GM23248 (cell line): ENCODE results near the gene IL21R. TPM values are rescaled to one million over a fixed set of nuclear protein-coding genes. Genes with fewer than 3 reads are reported as not detected.
A peak's percentile ranks its signal among the peaks of the same experiment; 100 is the strongest.

Experiments
- DNase-seq: peaks from one replicate; pipeline ENCODE4 v3.0.0-alpha.2; 2015
- H2AFZ ChIP-seq: fragments of 200-600 bp; sonication (generic); 2 replicates; pipeline ENCODE4 v1.6.1; 2016; ENCODE audit warnings: antibody characterized with exemption
- H3F3A ChIP-seq: fragments of 200-600 bp; sonication (generic); 2 replicates; pipeline ENCODE4 v1.6.1; 2016; ENCODE audit warnings: mild to moderate bottlenecking, antibody characterized with exemption, mixed run types; ENCODE audit not compliant: insufficient read depth
- H3K27ac ChIP-seq: fragments of 200-600 bp; sonication (generic); 2 replicates; pipeline ENCODE4 v1.5.1; 2016; ENCODE audit warnings: mild to moderate bottlenecking
- H3K27me3 ChIP-seq: fragments of 200-600 bp; sonication (generic); replicated peaks from 2 replicates; pipeline ENCODE4 v1.6.1; 2016; ENCODE audit warnings: mild to moderate bottlenecking; ENCODE audit not compliant: insufficient read depth
- H3K36me3 ChIP-seq: fragments of 200-600 bp; sonication (generic); 2 replicates; pipeline ENCODE4 v1.6.1; 2016; ENCODE audit warnings: low read depth, mild to moderate bottlenecking
- H3K4me1 ChIP-seq: fragments of 200-600 bp; sonication (generic); 2 replicates; pipeline ENCODE4 v1.6.1; 2016; ENCODE audit warnings: mild to moderate bottlenecking; ENCODE audit not compliant: insufficient read depth
- H3K4me2 ChIP-seq: fragments of 200-600 bp; sonication (generic); one replicate; pipeline ENCODE4 v1.6.1; 2016; ENCODE audit warnings: mild to moderate bottlenecking; ENCODE audit not compliant: unreplicated experiment
- H3K4me3 ChIP-seq: fragments of 200-600 bp; sonication (generic); 2 replicates; pipeline ENCODE4 v1.5.1; 2016; ENCODE audit warnings: mild to moderate bottlenecking
- H3K79me2 ChIP-seq: fragments of 200-600 bp; sonication (generic); 2 replicates; pipeline ENCODE4 v1.6.1; 2016; ENCODE audit warnings: mild to moderate bottlenecking; ENCODE audit not compliant: insufficient read depth
- H3K9ac ChIP-seq: fragments of 200-600 bp; sonication (generic); 2 replicates; pipeline ENCODE4 v1.6.1; 2016; ENCODE audit warnings: mild to moderate bottlenecking
- H3K9me2 ChIP-seq: fragments of 200-600 bp; sonication (generic); 2 replicates; pipeline ENCODE4 v1.6.1; 2016; ENCODE audit warnings: mixed run types, mild to moderate bottlenecking, moderate library complexity; ENCODE audit not compliant: insufficient read depth
- H3K9me3 ChIP-seq: fragments of 200-600 bp; sonication (generic); one replicate; pipeline ENCODE4 v1.6.1; 2017; ENCODE audit warnings: low read depth
- H4K20me1 ChIP-seq: fragments of 200-600 bp; sonication (generic); 2 replicates; pipeline ENCODE4 v1.6.0; 2016; ENCODE audit not compliant: insufficient read depth
- EZH2 ChIP-seq: fragments of 200-600 bp; sonication (generic); IDR thresholded peaks from 2 replicates; pipeline ENCODE4 v1.6.1; 2018; ENCODE audit warnings: antibody characterized with exemption, mild to moderate bottlenecking; ENCODE audit not compliant: insufficient read depth, poor library complexity, severe bottlenecking
- EZH2phosphoT487 ChIP-seq: fragments of 200-600 bp; sonication (generic); IDR thresholded peaks from 2 replicates; pipeline ENCODE4 v1.6.1; 2018; ENCODE audit warnings: antibody characterized with exemption, moderate library complexity, mild to moderate bottlenecking, low read depth; ENCODE audit not compliant: insufficient read depth
- WGBS, 2 experiments: methylation state at CpG; one replicate each; pipeline ENCODE4 v1.1.6; 2015 to 2017; ENCODE audit warnings: low lambda C conversion rate in 2 of 2, low coverage in 1 of 2; ENCODE audit errors: missing lambda C conversion rate in 2 of 2; 5-methylcytosine and 5-hydroxymethylcytosine counted together
- in situ Hi-C: fragments of 300-500 bp; cut with MboI; formaldehyde crosslinking; loops from 2 replicates; pipeline ENCODE4 v1.15.0; 2020
- polyA plus RNA-seq: library from polyadenylated mRNA; unstranded; fragments of >200 nt; fragmentation: Nextera tagmentation; extraction: Ambion mirVana; gene quantifications from 2 replicates; pipeline ENCODE4 v1.2.1, GENCODE V29; 2016
- total RNA-seq: library from RNA; depleted of rRNA; stranded (reverse); fragments of >200 nt; shearing (Covaris generic); gene quantifications from 2 replicates; pipeline ENCODE4 v1.2.3, GENCODE V29; 2014

IL21R gene
- total and polyA plus RNA-seq, 2 experiments from 2014 or later: 1.2 to 1.5 TPM

- 34% methylated on average over 11 of the region's 11 CpGs for WGBS, 2 experiments
- in situ Hi-C loops: no loop called here
- H3K79me2 ChIP-seq: no peaks in the 10 kb centered on the region
- no peak for TF ChIP-seq EZH2phosphoT487
- no peak for TF ChIP-seq EZH2
- H3K4me3 ChIP-seq: no peak overlapping the region; the same call in 1 of the 2 replicates
- peak overlapping the region; percentile 60 for H3K9ac ChIP-seq
- H3K9me2 ChIP-seq: no peaks in the 10 kb centered on the region
- H3K9me3 ChIP-seq: no peaks in the 10 kb centered on the region
- H3K4me1 ChIP-seq: peaks cover 17% of the 10 kb centered on the region
- H3F3A ChIP-seq: peaks cover 16% of the 10 kb centered on the region
- H4K20me1 ChIP-seq: no peaks in the 10 kb centered on the region
- H3K27ac ChIP-seq: peak overlapping the region; percentile 57
- peak overlapping the region; percentile 40 for H3K4me2 ChIP-seq
- no peaks in the 10 kb centered on the region for H3K36me3 ChIP-seq
- H3K27me3 ChIP-seq: no peaks in the 10 kb centered on the region
- H2AFZ ChIP-seq: peak overlapping the region; percentile 61
- peak; percentile 75 for DNase-seq
Observed at GRCh38 chr16:27400751-27401620, 988 bp upstream of the IL21R start.

- H4K20me1 ChIP-seq: no peaks in the 10 kb centered on the region
- in situ Hi-C loops: no loop called here
- peak overlapping the region; percentile 17 for H3K4me2 ChIP-seq
- peak overlapping the region; percentile 45; the same call in 1 of the 2 replicates for H3K4me3 ChIP-seq
- H3K9me2 ChIP-seq: no peaks in the 10 kb centered on the region
- no peak for TF ChIP-seq EZH2
- peaks cover 19% of the 10 kb centered on the region for H3K4me1 ChIP-seq
- peak overlapping the region; percentile 47 for H3K27ac ChIP-seq
- no peaks in the 10 kb centered on the region for H3K79me2 ChIP-seq
- H2AFZ ChIP-seq: peak overlapping the region; percentile 28; the same call in 1 of the 2 replicates
- no peak for DNase-seq
- no peaks in the 10 kb centered on the region for H3K27me3 ChIP-seq
- H3F3A ChIP-seq: peaks cover 22% of the 10 kb centered on the region
- no peaks in the 10 kb centered on the region for H3K36me3 ChIP-seq
- H3K9ac ChIP-seq: peak overlapping the region; percentile 60
- no peaks in the 10 kb centered on the region for H3K9me3 ChIP-seq
- 72 to 75% methylated on average over 8 of the region's 8 CpGs for WGBS, 2 experiments
Observed at GRCh38 chr16:27402569-27402963, 592 bp downstream of the IL21R start.

- DNase-seq: no peak
- 92 to 96% methylated on average over 20 of the region's 20 CpGs for WGBS, 2 experiments
Observed at GRCh38 chr16:27402964-27403600, 1.1 kb downstream of the IL21R start.

GRCh38 chr16:27403601-27403992 is 1.6 kb downstream of the IL21R start:
- in situ Hi-C loops: no loop called here

More at GRCh38 chr16:27402964-27403600, 1.1 kb downstream of the IL21R start:
- Histone ChIP-seq H3K4me3 (no peak overlapping the region), H3K9ac (no peak overlapping the region), H3K4me2 (no peak overlapping the region), H3K27ac (no peak overlapping the region), H4K20me1 (no peaks in the 10 kb centered on the region), H3K9me2 (no peaks in the 10 kb centered on the region), H3K4me1 (peaks cover 24% of the 10 kb centered on the region), H3K36me3 (no peaks in the 10 kb centered on the region), H2AFZ (no peak overlapping the region), H3K27me3 (no peaks in the 10 kb centered on the region), H3F3A (peaks cover 26% of the 10 kb centered on the region), H3K9me3 (no peaks in the 10 kb centered on the region), H3K79me2 (no peaks in the 10 kb centered on the region)
- in situ Hi-C loops: no loop called here
- TF ChIP-seq EZH2phosphoT487: no peak
- no peak for TF ChIP-seq EZH2

More at GRCh38 chr16:27403601-27403992, 1.6 kb downstream of the IL21R start:
- Histone ChIP-seq H4K20me1 (no peaks in the 10 kb centered on the region), H3K9ac (no peak overlapping the region), H2AFZ (no peak overlapping the region), H3K9me2 (no peaks in the 10 kb centered on the region), H3K9me3 (no peaks in the 10 kb centered on the region), H3K27ac (no peak overlapping the region), H3K4me1 (peaks cover 29% of the 10 kb centered on the region), H3K4me3 (no peak overlapping the region), H3K36me3 (no peaks in the 10 kb centered on the region), H3K27me3 (no peaks in the 10 kb centered on the region), H3F3A (peaks cover 28% of the 10 kb centered on the region), H3K79me2 (no peaks in the 10 kb centered on the region), H3K4me2 (no peak overlapping the region)
- 89 to 91% methylated on average over 6 of the region's 6 CpGs for WGBS, 2 experiments
- DNase-seq: no peak
- TF ChIP-seq EZH2 (no peak), EZH2phosphoT487 (no peak)
